ENCODE results near the gene GNA12.

- no peak for TF ChIP-seq RBBP5 (IDR thresholded peaks at IDR 0.05; ENCODE audit: borderline replicate concordance, insufficient read depth, low read length, poor library complexity, severe bottlenecking)
- no peak for TF ChIP-seq CTCF (IDR thresholded peaks at IDR 0.05 in 2 of 3, conservative IDR thresholded peaks at IDR 0.05 in 1 of 3; ENCODE audit: insufficient read depth in 2 of 3, low read depth in 1 of 3, low read length in 3 of 3)
Observed at GRCh38 chr7:2814186-2814945, 29.7 kb downstream of the GNA12 start.

Data from K562 (cell line).